ENCODE measurements around the gene RNASE12.

Gene RNASE12

DNA sequence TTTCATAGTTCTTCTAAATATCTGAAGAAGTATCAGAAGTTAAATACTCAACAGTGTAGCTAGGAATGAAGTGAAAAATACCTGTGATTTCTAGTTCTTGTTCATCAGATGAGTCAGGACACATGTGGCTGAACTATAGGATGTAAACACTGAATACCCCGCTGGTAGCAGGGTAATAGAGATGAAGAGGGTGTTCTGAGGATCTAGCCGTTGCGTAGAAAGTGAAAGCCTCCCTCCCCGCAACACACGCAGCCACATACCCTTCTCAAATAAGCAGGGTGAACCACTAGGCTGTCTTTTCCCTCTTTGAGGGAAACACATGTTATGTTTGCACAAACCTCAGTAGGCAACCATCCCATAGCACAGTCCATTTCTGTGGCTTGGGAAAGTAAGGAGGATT lies 16.4 kb upstream of the RNASE12 start:
- TF ChIP-seq GATA3 (IDR thresholded peaks at IDR 0.05; ENCODE audit: low read depth, low read length) (no peak), GATA2 (IDR thresholded peaks at IDR 0.05; ENCODE audit: low read depth, low read length) (no peak)

DNA sequence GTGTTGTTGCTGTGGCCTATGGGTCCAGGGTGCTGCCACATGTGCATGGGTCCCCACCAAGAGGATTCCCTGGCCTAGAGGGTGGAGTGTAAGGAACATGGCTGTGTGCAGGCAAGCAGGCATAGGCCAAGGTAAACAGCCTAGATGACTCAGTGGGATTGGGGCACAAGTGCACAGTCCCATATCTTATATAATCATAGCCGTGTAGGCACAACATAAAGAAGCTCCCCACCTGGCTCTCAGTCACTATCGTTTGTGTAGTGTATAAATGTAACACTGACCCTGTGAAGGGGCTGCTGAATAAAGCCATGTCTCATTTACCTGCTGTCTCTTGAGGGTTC lies 15.7 kb upstream of the RNASE12 start:
- no peak for TF ChIP-seq GATA3 (IDR thresholded peaks at IDR 0.05; ENCODE audit: low read depth, low read length)
- no peak for TF ChIP-seq GATA2 (IDR thresholded peaks at IDR 0.05; ENCODE audit: low read depth, low read length)

DNA sequence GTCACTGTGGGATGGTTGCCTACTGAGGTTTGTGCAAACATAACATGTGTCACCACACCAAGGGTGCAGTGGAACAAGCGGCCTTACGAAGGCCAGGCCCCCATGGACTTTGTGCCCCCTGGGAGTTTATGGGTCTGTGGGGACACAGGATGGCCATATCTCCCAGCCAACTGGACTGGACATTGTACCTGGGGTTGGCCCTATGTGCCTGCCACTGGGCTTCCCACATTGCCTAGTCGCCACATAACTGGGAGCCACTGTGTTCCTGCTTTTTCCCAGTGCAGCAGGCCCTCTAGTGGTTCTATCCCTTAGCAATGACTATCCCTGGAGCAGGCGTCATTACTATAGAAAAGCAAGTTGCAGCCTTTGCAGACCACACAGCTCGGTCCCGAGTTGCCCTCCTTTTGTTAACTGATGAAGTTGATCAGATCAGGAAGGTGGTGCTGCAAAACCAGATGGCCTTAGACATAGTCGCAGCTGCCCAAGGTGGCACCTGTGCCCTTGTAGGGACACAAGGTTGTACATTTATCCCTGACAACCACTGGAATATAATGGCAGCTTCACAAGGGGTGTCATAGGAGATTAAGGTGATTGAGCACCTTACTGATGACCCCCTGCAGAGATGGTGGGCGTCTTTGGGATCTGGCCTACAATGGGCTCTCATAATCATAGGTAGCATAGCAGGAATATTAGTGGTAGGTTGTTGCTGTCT lies 15.2 kb upstream of the RNASE12 start:
- TF ChIP-seq GATA2 (IDR thresholded peaks at IDR 0.05; ENCODE audit: low read depth, low read length): no peak
- no peak for TF ChIP-seq GATA3 (IDR thresholded peaks at IDR 0.05; ENCODE audit: low read depth, low read length)

DNA sequence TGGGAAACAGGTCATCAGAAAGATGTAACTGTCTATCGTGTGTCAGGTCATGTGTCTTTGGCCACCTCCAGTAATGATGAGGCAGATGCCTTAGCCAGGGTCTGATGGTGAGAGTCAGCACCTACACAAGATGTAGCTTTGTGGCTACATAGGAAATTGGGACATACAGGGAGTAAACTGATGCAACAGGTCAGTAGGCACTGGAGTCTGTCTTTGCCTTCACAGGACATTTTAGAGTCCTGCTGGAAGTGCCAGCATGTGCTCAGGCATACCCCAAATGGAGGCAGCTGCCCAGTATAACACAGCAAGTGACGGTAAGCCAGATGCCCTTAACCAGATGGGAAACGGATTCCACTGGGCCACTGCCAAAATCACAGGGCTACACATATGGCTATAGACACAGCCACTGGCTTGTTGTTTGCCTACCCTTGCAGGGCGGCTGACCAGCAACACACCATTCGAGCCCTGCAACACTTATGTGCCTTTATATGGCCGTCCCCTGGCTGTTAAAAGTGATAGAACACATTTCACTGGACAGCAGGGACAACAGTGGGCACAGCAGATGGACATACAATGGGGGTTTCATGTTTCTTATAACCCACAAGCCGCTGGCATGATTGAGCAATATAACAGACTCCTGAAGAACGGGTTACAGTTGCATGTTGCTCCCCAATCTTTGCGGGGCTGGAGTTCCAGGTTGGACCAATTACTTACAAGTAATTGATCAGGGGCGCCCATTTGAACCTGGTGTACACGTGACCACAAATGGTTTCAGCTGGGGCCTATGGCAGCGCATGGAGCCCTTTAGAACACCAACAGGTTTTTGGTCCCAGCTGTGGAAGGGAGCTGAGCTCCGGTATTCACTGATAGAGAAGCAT lies 12.9 kb upstream of the RNASE12 start:
- TF ChIP-seq GATA2 (IDR thresholded peaks at IDR 0.05; ENCODE audit: low read depth, low read length): no peak
- TF ChIP-seq GATA3 (IDR thresholded peaks at IDR 0.05; ENCODE audit: low read depth, low read length): no peak

DNA sequence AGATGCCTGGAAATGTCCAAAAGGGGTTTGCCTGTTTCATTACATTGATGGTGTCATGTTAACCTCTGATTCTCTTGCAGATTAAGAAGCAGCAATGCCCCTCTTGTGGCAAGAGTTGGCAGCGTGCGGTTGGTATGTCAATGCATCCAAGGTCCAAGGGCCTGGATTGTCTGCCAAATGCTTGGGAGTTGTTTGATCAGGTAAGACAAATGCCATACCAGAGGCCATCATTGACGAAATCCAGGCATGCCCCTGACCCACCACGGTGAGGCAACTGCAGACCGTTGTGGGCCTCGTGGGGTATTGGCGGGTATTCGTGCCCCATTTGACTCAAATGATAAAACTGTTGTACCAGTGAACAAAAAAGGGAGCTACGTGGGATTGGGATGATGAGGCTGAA lies 11.4 kb upstream of the RNASE12 start:
- TF ChIP-seq GATA3 (IDR thresholded peaks at IDR 0.05; ENCODE audit: low read depth, low read length) (no peak), GATA2 (IDR thresholded peaks at IDR 0.05; ENCODE audit: low read depth, low read length) (no peak)

DNA sequence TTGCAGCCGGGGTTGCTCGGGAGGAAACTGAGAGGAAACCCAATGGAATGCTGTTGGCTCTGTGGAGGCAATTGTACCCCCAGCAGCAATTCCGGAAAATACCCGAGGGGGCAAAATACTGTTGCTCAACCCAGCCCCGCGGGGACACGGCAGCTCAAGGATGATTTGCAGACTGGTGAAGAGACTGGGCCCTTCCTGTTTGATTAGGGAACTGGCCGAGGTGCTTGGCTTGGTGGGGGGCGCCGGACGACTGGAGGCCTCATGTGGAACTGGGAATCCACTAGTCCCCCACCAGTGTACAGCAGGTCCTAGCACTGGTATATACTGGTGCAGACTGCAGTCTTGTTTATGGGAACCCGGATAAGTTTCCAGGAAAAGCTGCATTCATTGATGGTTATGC lies 10.3 kb upstream of the RNASE12 start:
- TF ChIP-seq GATA2 (IDR thresholded peaks at IDR 0.05; ENCODE audit: low read depth, low read length): no peak
- TF ChIP-seq GATA3 (IDR thresholded peaks at IDR 0.05; ENCODE audit: low read depth, low read length): no peak

DNA sequence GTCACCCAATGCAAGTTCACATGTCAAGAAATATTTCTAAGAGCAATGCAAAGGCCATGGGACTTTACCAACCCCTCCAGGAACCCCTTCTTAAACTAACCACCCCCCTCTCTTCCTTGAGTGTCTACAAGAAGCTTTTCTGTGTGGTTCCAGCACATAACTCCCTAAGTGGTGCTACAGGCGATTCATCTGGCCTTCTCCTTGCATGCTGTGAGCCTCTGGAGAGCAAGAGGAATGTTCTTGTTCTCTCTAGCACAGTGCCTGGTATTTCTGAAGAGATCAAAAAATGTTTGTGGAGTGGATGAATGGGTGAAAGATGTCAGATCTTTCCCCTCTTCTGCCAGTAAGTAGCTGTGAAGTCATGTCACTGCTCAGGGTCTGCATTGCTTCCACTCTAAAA lies 5.9 kb upstream of the RNASE12 start:
- no peak for TF ChIP-seq GATA3 (IDR thresholded peaks at IDR 0.05; ENCODE audit: low read depth, low read length)

DNA sequence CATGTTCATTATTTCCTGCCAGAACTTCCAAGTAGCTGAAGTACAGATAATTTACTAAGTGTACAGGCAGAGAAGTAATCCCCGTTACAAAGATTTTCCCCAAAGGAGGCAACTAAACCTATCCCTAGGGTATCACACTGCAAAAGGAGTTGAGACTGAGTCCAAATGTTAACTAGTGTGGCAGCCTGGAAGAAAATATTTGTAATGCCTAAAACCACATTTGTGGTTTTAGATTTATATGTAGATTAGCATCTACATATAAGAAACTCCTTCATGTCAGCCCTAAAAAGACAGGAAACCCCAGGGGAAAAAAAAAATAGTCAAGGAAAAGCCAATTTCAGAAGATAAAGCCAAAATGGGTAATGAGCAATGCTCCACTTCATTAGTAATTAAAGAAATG lies 1.4 kb upstream of the RNASE12 start:
- no peak for TF ChIP-seq GATA3 (IDR thresholded peaks at IDR 0.05; ENCODE audit: low read depth, low read length)
- TF ChIP-seq GATA2 (IDR thresholded peaks at IDR 0.05; ENCODE audit: low read depth, low read length): no peak

DNA sequence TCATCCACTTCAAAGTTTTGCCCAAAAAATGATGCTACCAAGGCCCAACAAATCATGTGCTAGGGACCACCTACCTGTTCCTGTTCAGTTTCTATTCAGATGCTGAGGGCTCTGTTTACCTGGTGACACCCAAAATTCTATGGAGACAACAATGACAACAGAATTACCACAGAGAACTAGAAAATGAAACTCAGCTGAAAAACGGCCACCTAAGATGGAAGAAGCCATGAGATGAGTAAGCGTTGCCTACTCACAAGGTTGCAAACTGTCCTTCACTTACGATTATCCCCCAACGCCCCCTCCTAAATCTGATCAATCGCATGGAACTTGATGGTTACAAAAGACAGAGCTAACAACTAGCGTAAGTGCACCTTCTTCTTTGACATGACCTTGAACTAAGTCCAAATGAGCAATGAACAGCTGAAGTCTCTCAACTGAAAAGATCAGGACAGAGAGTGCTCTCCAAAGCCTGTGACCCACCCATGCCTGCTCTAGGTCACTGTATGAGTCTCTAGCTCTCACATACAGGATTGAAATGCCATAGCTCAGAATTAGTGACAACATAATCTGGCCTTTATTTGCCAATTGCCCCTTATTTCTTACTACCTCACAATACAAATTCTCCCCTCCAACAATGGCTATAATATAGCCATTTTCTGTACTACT lies 3.6 kb downstream of the RNASE12 start, which contains the start of gene RNASE11:
TSS of gene RNASE11 (minus strand) at position 513 of the 666 bp plus-strand sequence.
- no peak for TF ChIP-seq GATA3 (IDR thresholded peaks at IDR 0.05; ENCODE audit: low read depth, low read length)
- TF ChIP-seq GATA2 (IDR thresholded peaks at IDR 0.05; ENCODE audit: low read depth, low read length): no peak

DNA sequence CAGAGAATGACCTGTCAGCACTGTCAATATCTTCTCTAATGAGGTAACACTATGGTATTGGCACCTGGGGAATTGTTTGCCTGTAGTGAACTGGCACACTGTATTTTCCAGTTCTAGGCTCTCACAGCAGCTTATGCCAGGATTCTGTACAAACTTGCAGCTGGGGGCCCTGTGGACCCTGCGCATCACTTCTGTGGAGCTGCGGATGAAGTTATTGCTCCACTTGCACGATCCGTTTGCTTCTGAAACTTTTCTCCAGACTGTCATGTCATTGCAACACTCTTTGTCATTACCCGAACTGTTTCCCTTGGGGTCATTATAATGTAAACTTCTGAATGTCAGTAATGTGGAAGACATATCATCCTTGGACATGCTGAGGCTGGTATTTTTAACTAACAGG lies 7.3 kb downstream of the RNASE12 start:
- TF ChIP-seq GATA2 (IDR thresholded peaks at IDR 0.05; ENCODE audit: low read depth, low read length): no peak
- no peak for TF ChIP-seq GATA3 (IDR thresholded peaks at IDR 0.05; ENCODE audit: low read depth, low read length)

DNA sequence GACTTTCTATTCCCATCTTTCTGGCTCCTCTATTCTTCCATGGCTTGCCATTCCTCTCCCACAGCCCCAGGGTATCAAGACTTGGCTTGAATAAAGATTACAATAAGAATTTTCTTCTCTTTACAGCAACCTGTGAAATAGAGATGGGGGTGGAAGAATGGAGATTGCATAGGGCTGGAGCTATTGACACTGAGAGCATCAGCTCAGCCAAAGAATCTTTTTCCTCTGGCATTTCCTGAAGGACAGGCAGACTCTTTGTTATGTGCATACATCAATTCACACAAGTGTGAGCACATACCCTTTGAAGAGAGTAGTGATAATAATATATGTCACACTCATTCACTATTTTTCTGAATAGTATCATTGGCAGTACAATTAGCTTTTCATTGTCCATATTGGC lies 8.0 kb downstream of the RNASE12 start:
- TF ChIP-seq GATA2 (IDR thresholded peaks at IDR 0.05; ENCODE audit: low read depth, low read length) (no peak), GATA3 (IDR thresholded peaks at IDR 0.05; ENCODE audit: low read depth, low read length) (no peak)

DNA sequence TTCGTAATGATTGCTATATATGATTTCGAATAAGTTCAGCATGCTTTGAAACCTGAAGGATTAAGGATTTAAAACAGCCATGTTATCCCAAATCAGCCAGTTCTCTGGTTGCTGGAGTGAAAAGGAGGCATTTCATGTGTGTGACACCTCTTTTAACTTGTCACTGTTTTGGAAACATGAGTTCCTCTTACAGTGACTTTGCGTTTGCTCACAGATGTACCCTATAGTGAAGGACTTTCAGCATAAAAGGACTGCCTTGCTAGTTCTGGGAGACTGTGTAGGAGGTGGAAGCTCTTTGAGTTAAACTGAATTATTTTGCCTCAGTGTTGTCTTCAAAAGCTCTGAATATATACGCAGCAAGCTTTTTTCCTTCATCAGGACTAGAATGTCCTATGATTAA lies 10.9 kb downstream of the RNASE12 start:
- no peak for TF ChIP-seq GATA2 (IDR thresholded peaks at IDR 0.05; ENCODE audit: low read depth, low read length)

DNA sequence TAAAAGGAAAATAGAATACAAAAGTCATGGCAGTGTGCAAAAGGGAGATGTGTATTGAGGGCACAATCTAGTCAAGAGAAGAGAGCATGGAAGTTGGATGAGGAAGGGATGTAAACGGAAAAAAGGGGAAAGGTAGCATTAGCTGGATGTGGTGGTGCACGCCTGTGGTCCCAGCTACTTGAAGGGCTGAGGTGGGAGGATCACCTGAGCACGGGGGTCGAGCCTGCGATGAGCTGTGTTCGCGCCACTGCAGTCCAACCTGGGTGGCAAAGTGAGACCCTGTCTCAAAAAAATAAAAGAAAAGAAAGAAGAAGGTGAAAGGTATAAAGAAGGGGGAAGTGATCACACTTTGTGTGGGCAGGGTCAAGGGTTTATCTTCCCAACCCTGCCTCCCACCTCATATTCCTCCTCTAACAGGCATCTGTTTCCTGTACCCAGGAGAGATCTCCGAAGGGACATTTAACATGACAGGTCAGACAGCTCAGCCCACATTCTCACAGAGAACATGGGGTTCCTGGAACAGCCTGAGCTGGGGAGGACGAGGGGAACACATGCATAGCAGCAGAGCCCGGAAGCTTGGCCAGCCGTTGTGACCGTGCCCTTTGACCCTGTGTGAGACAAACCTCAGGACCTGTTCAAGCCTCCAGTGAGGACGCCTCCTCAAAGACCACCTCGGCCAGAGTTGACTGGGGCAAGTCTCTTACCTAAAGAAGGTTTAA lies 12.2 kb downstream of the RNASE12 start:
- TF ChIP-seq GATA3 (IDR thresholded peaks at IDR 0.05; ENCODE audit: low read depth, low read length): no peak
- no peak for TF ChIP-seq GATA2 (IDR thresholded peaks at IDR 0.05; ENCODE audit: low read depth, low read length)

DNA sequence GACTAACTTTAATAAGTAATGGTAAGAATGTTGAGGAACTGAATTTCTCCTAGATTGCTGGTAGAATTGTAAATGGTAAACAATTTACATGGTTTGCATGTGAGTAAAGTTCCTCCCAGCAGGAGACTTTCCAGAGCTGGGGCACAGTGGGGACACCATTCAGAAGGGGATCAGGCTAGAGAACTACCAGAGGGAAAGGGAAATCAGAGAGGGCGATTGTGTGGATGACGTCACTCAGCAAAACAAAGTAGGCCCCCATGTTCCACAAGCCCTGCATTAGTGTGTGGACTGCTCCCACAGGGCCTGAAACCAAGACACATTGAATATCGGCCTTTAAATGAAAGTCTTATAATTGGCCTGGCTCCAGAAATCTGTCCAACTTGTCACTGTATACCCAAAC lies 12.9 kb downstream of the RNASE12 start:
- TF ChIP-seq GATA2 (IDR thresholded peaks at IDR 0.05; ENCODE audit: low read depth, low read length) (no peak), GATA3 (IDR thresholded peaks at IDR 0.05; ENCODE audit: low read depth, low read length) (no peak)
